CD4-positive, alpha-beta T cell treated with Interleukin-17A for 4 hours (primary cell): ENCODE measurements around the gene MIER1.

Source experiments
- DNase-seq: peaks from one replicate; pipeline ENCODE4 v3.0.0-alpha.2; 2020; ENCODE audit warnings: mixed read lengths

The MIER1 gene

GRCh38 chr1:67001682-67002425 is 77.1 kb downstream of the MIER1 start:
- no peak for DNase-seq

GRCh38 chr1:67004176-67004575 is 79.4 kb downstream of the MIER1 start:
- no peak for DNase-seq

GRCh38 chr1:67005068-67005467 is 80.3 kb downstream of the MIER1 start:
- DNase-seq, result no peak

- DNase-seq, result no peak
Measured at GRCh38 chr1:67009792-67010191, 85.0 kb downstream of the MIER1 start.

- no peak for DNase-seq
Measured at GRCh38 chr1:67013573-67013972, 88.8 kb downstream of the MIER1 start.

- DNase-seq, result no peak
Measured at GRCh38 chr1:67018574-67018973, 93.8 kb downstream of the MIER1 start.

GRCh38 chr1:67019121-67019520 is 94.3 kb downstream of the MIER1 start:
- no peak for DNase-seq

- no peak for DNase-seq
Measured at GRCh38 chr1:67019600-67020136, 94.9 kb downstream of the MIER1 start.

- no peak for DNase-seq
Measured at GRCh38 chr1:67020304-67020703, 95.5 kb downstream of the MIER1 start.

- DNase-seq, result no peak
Measured at GRCh38 chr1:67020765-67021164, 96.0 kb downstream of the MIER1 start.

- DNase-seq, result no peak
Measured at GRCh38 chr1:67029472-67029871, 104.7 kb downstream of the MIER1 start.

GRCh38 chr1:67031121-67031858 is 106.5 kb downstream of the MIER1 start:
- no peak for DNase-seq

GRCh38 chr1:67031859-67032247 is 107.1 kb downstream of the MIER1 start:
- no peak for DNase-seq
